Measurements from ENCODE around the gene HSPA1A. TPM values are rescaled to one million over a fixed set of nuclear protein-coding genes. Genes with fewer than 3 reads are reported as not detected.
"Not testable (repeated sequence)": the region's sequence is repeated elsewhere in the genome, so short reads cannot be mapped to it uniquely, and the experiment has no call there.

Gene HSPA1A
- total RNA-seq, 2 experiments from 2014 or later: 68.5 to 69.9 TPM

- Mint-ChIP-seq H3K27ac (no peak overlapping the region), H3K4me1 (ENCODE audit: low read depth) (peaks cover 20% of the 10 kb centered on the region), H3K9me3 (no peaks in the 10 kb centered on the region), H3K36me3 (peaks cover 12% of the 10 kb centered on the region), H3K4me3 (no peak overlapping the region), H3K27me3 (peaks cover 2% of the 10 kb centered on the region)
- POLR2A ChIA-PET: no interaction called here
- CTCF ChIA-PET: no interaction called here
- intact Hi-C loops (cut with micrococcal nuclease): no loop called here
- DNase-seq: no peak
Observed at GRCh38 chr6:31860349-31860748, 45.0 kb downstream of the HSPA1A start.

DNA sequence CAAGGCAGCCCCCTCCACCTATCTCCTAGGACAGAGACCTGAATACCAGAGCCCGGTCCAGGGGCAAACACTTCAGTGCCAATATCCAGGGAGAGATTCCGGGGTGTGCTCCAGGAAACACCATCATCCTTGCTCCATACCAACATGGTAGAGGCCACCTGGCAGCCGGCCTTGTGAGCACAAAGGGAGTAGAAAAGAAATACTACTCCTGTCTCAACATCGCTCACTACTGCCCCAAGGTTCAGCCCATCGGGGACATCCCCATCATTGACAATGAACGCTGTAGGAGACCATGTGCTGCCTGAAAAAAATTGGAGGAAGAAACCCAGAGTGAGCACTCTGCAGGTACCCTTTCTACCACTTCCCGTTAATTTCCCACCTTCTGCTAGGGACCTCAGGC is 45.8 kb downstream of the HSPA1A start:
- Mint-ChIP-seq H3K36me3 (peaks cover 12% of the 10 kb centered on the region), H3K9me3 (no peaks in the 10 kb centered on the region), H3K4me1 (ENCODE audit: low read depth) (peaks cover 20% of the 10 kb centered on the region), H3K27ac (no peak overlapping the region), H3K27me3 (peaks cover 2% of the 10 kb centered on the region), H3K4me3 (peak overlapping the region; percentile 95)
- CTCF ChIA-PET: no interaction called here
- POLR2A ChIA-PET: no interaction called here
- DNase-seq: no peak
- intact Hi-C loops (cut with micrococcal nuclease): no loop called here

- CTCF ChIA-PET: interaction anchor here (1.8 to 2.0 kb wide), 2 partner anchors 35 to 62 kb away, joined by 4 to 8 read pairs; partner anchors contain the start of gene HSPA1B
- POLR2A ChIA-PET: interaction anchor here (1.7 to 2.0 kb wide), 2 partner anchors 24 to 36 kb away, joined by 6 to 9 read pairs; partner anchors contain the start of gene EHMT2
- H3K4me3 Mint-ChIP-seq: peak overlapping the region; percentile 95
- H3K27me3 Mint-ChIP-seq: peaks cover 2% of the 10 kb centered on the region
- intact Hi-C loops (cut with micrococcal nuclease): no loop called here
- peaks cover 12% of the 10 kb centered on the region for H3K36me3 Mint-ChIP-seq
- no peak for DNase-seq
- H3K27ac Mint-ChIP-seq: peak overlapping the region; percentile 89
- H3K9me3 Mint-ChIP-seq: no peaks in the 10 kb centered on the region
- peaks cover 20% of the 10 kb centered on the region for H3K4me1 Mint-ChIP-seq (ENCODE audit: low read depth)
Observed at GRCh38 chr6:31861919-31862343, 46.6 kb downstream of the HSPA1A start.

DNA sequence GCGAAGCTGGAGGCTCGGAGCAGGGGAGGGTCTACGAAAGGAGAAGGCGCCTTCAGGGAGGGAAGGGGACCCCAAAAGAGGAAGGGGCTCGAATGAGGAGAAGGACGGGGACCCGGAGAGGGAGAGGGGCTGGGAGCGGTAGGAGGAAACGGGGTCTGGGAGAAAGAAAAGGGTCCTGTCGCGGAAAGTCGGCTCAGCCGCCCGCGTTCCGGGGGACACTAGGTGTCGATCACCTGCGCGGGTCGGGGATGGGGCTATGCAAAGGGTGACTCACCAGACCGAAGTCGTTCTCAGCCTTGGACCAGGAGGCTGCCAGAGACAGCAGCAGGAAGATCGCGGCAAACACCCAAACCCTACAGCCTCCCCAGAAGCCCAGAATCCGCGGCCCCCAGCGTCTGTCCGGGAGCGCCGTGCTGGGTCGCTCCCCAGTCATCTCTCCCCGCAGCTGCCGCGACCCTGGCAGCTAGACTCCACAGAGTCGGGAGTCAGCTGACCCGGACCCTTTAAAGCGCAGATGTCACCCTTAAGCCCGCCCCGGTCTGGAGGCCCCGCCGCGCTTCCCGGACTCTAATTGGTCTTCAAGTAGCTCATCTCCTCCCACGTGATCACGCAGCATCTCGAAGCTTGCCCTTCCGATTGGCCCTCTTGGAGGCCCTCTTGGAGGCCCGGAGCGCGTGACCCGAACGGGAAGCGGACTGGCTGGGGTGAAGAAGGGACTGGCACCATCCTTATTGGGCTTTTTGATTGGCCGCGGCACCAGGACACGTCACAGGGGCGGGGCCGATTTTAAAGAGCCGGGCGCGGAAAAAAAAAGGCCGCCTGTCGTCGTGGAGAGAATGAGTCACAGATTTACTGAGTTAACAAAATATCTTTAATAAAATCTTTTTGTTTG is 47.2 kb downstream of the HSPA1A start, which contains the start of gene NEU1:
NEU1 (minus strand) TSS at position 478 of the 892 bp plus-strand sequence; CDS start at position 433, 45 bp downstream.
- peak; percentile 100 for DNase-seq
- peaks cover 10% of the 10 kb centered on the region for H3K36me3 Mint-ChIP-seq
- no peaks in the 10 kb centered on the region for H3K9me3 Mint-ChIP-seq
- intact Hi-C loops (cut with micrococcal nuclease): loop anchor here (1.0 kb wide), 5 partner anchors 28 to 197 kb away; partner anchors contain the start of genes ABHD16A, EHMT2 and SKIC2
- H3K4me1 Mint-ChIP-seq (ENCODE audit: low read depth): peaks cover 20% of the 10 kb centered on the region
- ChIA-PET CTCF (interaction anchor here (0.9 to 2.2 kb wide), 12 partner anchors 27 to 211 kb away, joined by 3 to 11 read pairs (median 4); partner anchors contain the start of genes DDAH2, HSPA1B and VARS1), POLR2A (interaction anchor here (0.8 to 2.0 kb wide), 8 partner anchors 25 to 287 kb away, joined by 3 to 11 read pairs (median 5); partner anchors contain the start of genes CSNK2B, EHMT2, GPANK1 and HSPA1B)
- H3K27me3 Mint-ChIP-seq: peaks cover 2% of the 10 kb centered on the region
- H3K27ac Mint-ChIP-seq: peak within 1 kb of the TSS; percentile 89
- H3K4me3 Mint-ChIP-seq: peak within 1 kb of the TSS; percentile 95

GRCh38 chr6:31864123-31864562 is 48.8 kb downstream of the HSPA1A start:
- DNase-seq; H3K9me3 Mint-ChIP-seq; H3K27me3 Mint-ChIP-seq; H3K36me3 Mint-ChIP-seq; intact Hi-C loops (cut with micrococcal nuclease): not testable (repeated sequence)
- Mint-ChIP-seq H3K27ac (peak overlapping the region; percentile 89), H3K4me1 (ENCODE audit: low read depth) (peaks cover 20% of the 10 kb centered on the region), H3K4me3 (peak overlapping the region; percentile 95)
- POLR2A ChIA-PET: interaction anchor here (0.6 to 2.0 kb wide), 5 partner anchors 34 to 199 kb away, joined by 3 to 11 read pairs (median 5); partner anchors contain the start of genes CSNK2B, EHMT2 and GPANK1
- CTCF ChIA-PET: interaction anchor here (0.7 to 2.2 kb wide), 9 partner anchors 28 to 271 kb away, joined by 3 to 11 read pairs (median 4); partner anchors contain the start of genes DDAH2, HSPA1B and VARS1

GRCh38 chr6:31864818-31865204 is 49.5 kb downstream of the HSPA1A start:
- ChIA-PET CTCF (interaction anchor here (0.7 kb wide), 1 partner anchor 272 kb away, joined by 3 read pairs; no protein-coding TSS in a partner anchor), POLR2A (no interaction called here)
- Mint-ChIP-seq H3K4me1 (ENCODE audit: low read depth) (peaks cover 20% of the 10 kb centered on the region), H3K4me3 (no peak overlapping the region), H3K27ac (no peak overlapping the region), H3K27me3 (peaks cover 2% of the 10 kb centered on the region), H3K9me3 (no peaks in the 10 kb centered on the region), H3K36me3 (peaks cover 3% of the 10 kb centered on the region)
- intact Hi-C loops (cut with micrococcal nuclease): no loop called here
- DNase-seq: no peak

DNA sequence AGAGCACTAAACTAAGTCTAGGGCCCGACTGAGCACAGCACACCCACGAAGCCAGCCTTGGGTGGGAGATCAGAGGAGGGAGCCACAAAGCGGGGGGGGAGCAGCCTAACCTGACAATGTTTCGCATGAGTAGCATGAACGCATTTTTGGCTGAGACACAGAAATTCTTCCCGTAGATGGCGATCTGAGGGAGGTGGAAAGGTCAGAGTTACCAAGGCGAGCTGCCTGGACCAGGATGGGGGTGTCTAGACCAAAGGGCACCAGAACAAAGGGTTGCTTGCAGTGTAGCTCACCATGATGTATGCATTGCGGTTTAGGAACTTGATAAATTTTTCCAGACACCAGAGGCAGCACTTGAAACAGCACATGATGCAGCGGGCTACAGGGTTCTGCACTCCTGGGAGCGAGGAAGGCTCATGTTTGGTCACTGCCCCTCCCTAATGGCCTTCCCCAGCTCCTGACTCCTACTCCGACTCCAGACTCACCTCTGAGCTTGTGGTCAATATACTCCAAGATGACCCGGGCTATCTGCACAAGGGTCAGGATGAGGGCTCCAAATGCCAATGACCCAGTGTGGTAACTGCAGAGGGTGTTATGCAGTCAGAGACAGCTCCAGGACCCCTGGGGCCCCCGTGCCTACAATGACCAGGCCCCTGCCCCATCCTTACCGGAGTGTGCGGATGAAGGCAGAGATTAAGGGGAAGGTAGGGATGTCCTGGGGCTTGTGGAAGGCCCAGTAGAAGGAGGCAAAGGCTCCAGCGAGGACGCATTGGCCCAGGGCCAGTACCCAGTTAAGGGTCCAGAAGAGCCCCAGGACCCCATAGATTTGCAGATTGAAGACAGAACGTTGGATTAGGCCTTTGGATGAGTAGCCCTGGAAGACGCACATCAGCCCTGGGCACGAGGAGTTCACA is 50.1 kb downstream of the HSPA1A start:
- ChIA-PET POLR2A (no interaction called here), CTCF (interaction anchor here (0.6 kb wide), 1 partner anchor 73 kb away, joined by 3 read pairs; no protein-coding TSS in a partner anchor)
- Mint-ChIP-seq H3K9me3 (no peaks in the 10 kb centered on the region), H3K4me1 (ENCODE audit: low read depth) (peaks cover 20% of the 10 kb centered on the region), H3K27me3 (peaks cover 2% of the 10 kb centered on the region), H3K4me3 (no peak overlapping the region), H3K36me3 (peaks cover 2% of the 10 kb centered on the region), H3K27ac (no peak overlapping the region)
- intact Hi-C loops (cut with micrococcal nuclease): no loop called here
- DNase-seq: no peak

Other genes with a start within 250 kb of the HSPA1A start
- 100 to 1,000 TPM; 696 to 733 TPM for gene LTA, start 243.3 kb upstream of the HSPA1A start, total RNA-seq
- gene TNF, start 240.0 kb upstream of the HSPA1A start, total RNA-seq: 100 to 1,000 TPM; 165 to 167 TPM
- gene LTB, start 233.1 kb upstream of the HSPA1A start, total RNA-seq: 100 to 1,000 TPM; 161 to 164 TPM
- 10 to 100 TPM; 15.7 to 16.9 TPM for gene LST1, start 229.3 kb upstream of the HSPA1A start, total RNA-seq
- gene NCR3, start 222.5 kb upstream of the HSPA1A start, total RNA-seq: 10 to 100 TPM; 11.7 to 12.2 TPM
- gene AIF1, start 200.3 kb upstream of the HSPA1A start, total RNA-seq: 10 to 100 TPM; 26.1 to 29.0 TPM
- 100 to 1,000 TPM; 246 to 257 TPM for gene PRRC2A, start 194.8 kb upstream of the HSPA1A start, total RNA-seq
- gene BAG6, start 162.9 kb upstream of the HSPA1A start, total RNA-seq: 100 to 1,000 TPM; 351 to 354 TPM
- gene APOM, start 159.6 kb upstream of the HSPA1A start, total RNA-seq: 1 to 10 TPM; 2.9 to 3.1 TPM
- gene C6orf47, start 154.8 kb upstream of the HSPA1A start, total RNA-seq: 10 to 100 TPM; 15.8 to 16.9 TPM
- gene GPANK1, start 150.5 kb upstream of the HSPA1A start, total RNA-seq: 10 to 100 TPM; 31.6 to 32.3 TPM
- gene CSNK2B, start 149.5 kb upstream of the HSPA1A start, total RNA-seq: 100 to 1,000 TPM; 227 to 234 TPM
- 10 to 100 TPM in 1 of 2 experiments, 1 to 10 TPM in 1; 9.2 to 11.6 TPM for gene LY6G5B, start 145.6 kb upstream of the HSPA1A start, total RNA-seq
- 1 to 10 TPM; 1.4 to 1.8 TPM for gene LY6G5C, start 134.5 kb upstream of the HSPA1A start, total RNA-seq
- gene ABHD16A, start 112.2 kb upstream of the HSPA1A start, total RNA-seq: 10 to 100 TPM; 29.1 to 29.6 TPM
- gene LY6G6F, start 108.7 kb upstream of the HSPA1A start, total RNA-seq: not detected
- gene LY6G6D, start 100.2 kb upstream of the HSPA1A start, total RNA-seq: not detected
- not detected for gene LY6G6C, start 93.8 kb upstream of the HSPA1A start, total RNA-seq
- not detected for gene MPIG6B, start 92.2 kb upstream of the HSPA1A start, total RNA-seq
- gene DDAH2, start 86.2 kb upstream of the HSPA1A start, total RNA-seq: 1 to 10 TPM; 6.2 to 6.6 TPM
- 100 to 1,000 TPM; 430 to 442 TPM for gene CLIC1, start 79.0 kb upstream of the HSPA1A start, total RNA-seq
- 10 to 100 TPM; 80.9 to 83.8 TPM for gene MSH5, start 75.5 kb upstream of the HSPA1A start, total RNA-seq
- gene SAPCD1, start 52.9 kb upstream of the HSPA1A start, total RNA-seq: 10 to 100 TPM; 11.3 to 13.2 TPM
- gene VWA7, start 38.2 kb upstream of the HSPA1A start, total RNA-seq: 1 to 10 TPM; 2.0 to 2.1 TPM
- gene VARS1, start 19.8 kb upstream of the HSPA1A start, total RNA-seq: 100 to 1,000 TPM; 141 to 153 TPM
- 100 to 1,000 TPM; 142 to 143 TPM for gene LSM2, start 8.6 kb upstream of the HSPA1A start, total RNA-seq
- 1 to 10 TPM; 2.0 TPM for gene HSPA1L, start 260 bp upstream of the HSPA1A start, total RNA-seq
- 10 to 100 TPM; 59.5 to 62.3 TPM for gene HSPA1B, start 12.2 kb downstream of the HSPA1A start, total RNA-seq
- gene NEU1, start 47.3 kb downstream of the HSPA1A start, total RNA-seq: 10 to 100 TPM; 13.0 to 13.4 TPM
- gene SLC44A4, start 63.5 kb downstream of the HSPA1A start, total RNA-seq: under 1 TPM in 1 of 2 experiments, not detected in 1; 0.17 TPM
- 10 to 100 TPM; 45.5 to 46.0 TPM for gene EHMT2, start 82.2 kb downstream of the HSPA1A start, total RNA-seq
- gene ZBTB12, start 86.5 kb downstream of the HSPA1A start, total RNA-seq: 1 to 10 TPM; 1.8 to 2.0 TPM
- 1 to 10 TPM in 1 of 2 experiments, under 1 TPM in 1; 0.97 to 1.0 TPM for gene C2, start 112.2 kb downstream of the HSPA1A start, total RNA-seq
- gene CFB, start 130.6 kb downstream of the HSPA1A start, total RNA-seq: under 1 TPM; 0.76 to 0.82 TPM
- gene NELFE, start 143.4 kb downstream of the HSPA1A start, total RNA-seq: 10 to 100 TPM; 87.1 to 89.0 TPM
- gene SKIC2, start 143.6 kb downstream of the HSPA1A start, total RNA-seq: 100 to 1,000 TPM in 1 of 2 experiments, 10 to 100 TPM in 1; 95.7 to 101 TPM
- 10 to 100 TPM; 10.8 to 12.3 TPM for gene DXO, start 156.6 kb downstream of the HSPA1A start, total RNA-seq
- gene C4A, start 166.5 kb downstream of the HSPA1A start, total RNA-seq: 1 to 10 TPM; 4.5 to 4.8 TPM
- 1 to 10 TPM; 3.1 to 5.5 TPM for gene C4B, start 199.3 kb downstream of the HSPA1A start, total RNA-seq
- under 1 TPM in 1 of 2 experiments, not detected in 1; 0.24 TPM for gene CYP21A2, start 222.9 kb downstream of the HSPA1A start, total RNA-seq

All from activated CD4-positive, alpha-beta memory T cell treated with anti-CD3 and anti-CD28 coated beads for 36 hours (primary cell).